IMR-90 (cell line): ENCODE measurements around the gene EAF1. TPM values are rescaled to one million over a fixed set of nuclear protein-coding genes. Genes with fewer than 3 reads are reported as not detected.

Experiments
- ATAC-seq: fragments of 200-7000 bp; cut with Tn5 transposase; 2 replicates; pipeline ENCODE4 v1.9.1; 2020; ENCODE audit warnings: low read depth, mild to moderate bottlenecking, moderate library complexity
- BruUV-seq: library from RNA; stranded (reverse); fragments of 400-500 nt; replicated peaks from 2 replicates; lab custom pipeline; 2021; lab: Mats Ljungman, UMichigan
- CTCF ChIA-PET: fragments of 300-600 bp; formaldehyde crosslinking; extraction: SDS; loops from one replicate; lab custom pipeline; 2021; ENCODE audit warnings: antibody characterized with exemption; lab: Yijun Ruan, JAX
- POLR2A ChIA-PET: fragments of 300-600 bp; sonication (Branson Sonifier 250); formaldehyde crosslinking; loops from one replicate; lab custom pipeline; 2022; ENCODE audit warnings: antibody characterized with exemption; ENCODE audit not compliant: unreplicated experiment; lab: Charles Lee
- DNase-seq: peaks from one replicate; pipeline ENCODE4 v3.0.0; 2013
- H2AFZ ChIP-seq: replicated peaks from 2 replicates; pipeline ENCODE3; 2013; ENCODE audit warnings: low read length, mild to moderate bottlenecking; ENCODE audit not compliant: poor library complexity
- H2AK5ac ChIP-seq: 2 replicates; pipeline ENCODE4 v1.6.1; 2013; ENCODE audit warnings: low read depth, low read length, inconsistent platforms
- H2AK9ac ChIP-seq: replicated peaks from 2 replicates; pipeline ENCODE3; 2013; ENCODE audit warnings: mild to moderate bottlenecking, low read depth, low read length, moderate library complexity; ENCODE audit not compliant: poor library complexity
- H2BK120ac ChIP-seq: 2 replicates; pipeline ENCODE4 v1.6.1; 2013; ENCODE audit warnings: low read depth, low read length, inconsistent platforms
- H2BK15ac ChIP-seq: 3 replicates; pipeline ENCODE4 v1.6.1; 2013; ENCODE audit warnings: low read depth, low read length, inconsistent platforms
- H2BK20ac ChIP-seq: 2 replicates; pipeline ENCODE4 v1.6.1; 2013; ENCODE audit warnings: low read depth, mild to moderate bottlenecking, inconsistent platforms, low read length, moderate library complexity
- H2BK5ac ChIP-seq: 2 replicates; pipeline ENCODE4 v1.6.1; 2013; ENCODE audit warnings: mild to moderate bottlenecking, low read depth, low read length, inconsistent platforms; ENCODE audit not compliant: poor library complexity, severe bottlenecking
- H3K14ac ChIP-seq: replicated peaks from 2 replicates; pipeline ENCODE4 v1.6.1; 2013; ENCODE audit warnings: low read depth, low read length, inconsistent platforms
- H3K18ac ChIP-seq: 2 replicates; pipeline ENCODE4 v1.6.1; 2013; ENCODE audit warnings: low read depth, low read length, control low read depth
- H3K23ac ChIP-seq: 2 replicates; pipeline ENCODE4 v1.6.1; 2013; ENCODE audit warnings: low read depth, low read length, inconsistent platforms
- H3K27ac ChIP-seq: 2 replicates; pipeline ENCODE4 v1.5.1; 2013; ENCODE audit warnings: mild to moderate bottlenecking, control low read depth, low read length; ENCODE audit not compliant: insufficient read depth
- H3K27me3 ChIP-seq: 2 replicates; pipeline ENCODE4 v1.6.1; 2013; ENCODE audit warnings: low read length; ENCODE audit not compliant: control insufficient read depth, insufficient read depth
- H3K36me3 ChIP-seq: 2 replicates; pipeline ENCODE4 v1.6.1; 2013; ENCODE audit warnings: low read length, mixed read lengths; ENCODE audit not compliant: control insufficient read depth, insufficient read depth
- H3K4ac ChIP-seq: 2 replicates; pipeline ENCODE4 v1.6.1; 2013; ENCODE audit warnings: low read depth, low read length, inconsistent platforms
- H3K4me1 ChIP-seq: 2 replicates; pipeline ENCODE4 v1.6.1; 2013; ENCODE audit warnings: low read length, mixed read lengths; ENCODE audit not compliant: control insufficient read depth, insufficient read depth
- H3K4me2 ChIP-seq: 2 replicates; pipeline ENCODE4 v1.6.1; 2013; ENCODE audit warnings: low read depth, mild to moderate bottlenecking, control low read depth, low read length, moderate library complexity
- H3K4me3 ChIP-seq: 2 replicates; pipeline ENCODE4 v1.5.1; 2013; ENCODE audit warnings: low read depth, mild to moderate bottlenecking, control low read depth, low read length, moderate library complexity; ENCODE audit not compliant: insufficient read depth
- H3K56ac ChIP-seq: 2 replicates; pipeline ENCODE4 v1.6.1; 2013; ENCODE audit warnings: low read length, inconsistent platforms; ENCODE audit not compliant: insufficient read depth; ENCODE audit errors: extremely low read depth
- H3K79me1 ChIP-seq, 2 experiments: 2 replicates each; pipeline ENCODE4 v1.6.1; 2013; ENCODE audit warnings: low read length in 2 of 2, inconsistent platforms in 1 of 2, low read depth in 1 of 2
- H3K9ac ChIP-seq: 2 replicates; pipeline ENCODE4 v1.6.1; 2013; ENCODE audit warnings: low read depth, low read length, control low read depth
- H3K9me1 ChIP-seq: 2 replicates; pipeline ENCODE4 v1.6.1; 2013; ENCODE audit warnings: low read length, inconsistent platforms; ENCODE audit not compliant: insufficient read depth
- H3K9me3 ChIP-seq: 2 replicates; pipeline ENCODE4 v1.6.1; 2013; ENCODE audit warnings: low read length; ENCODE audit not compliant: control insufficient read depth, insufficient read depth
- H4K20me1 ChIP-seq: 2 replicates; pipeline ENCODE4 v1.6.1; 2013; ENCODE audit warnings: low read length, inconsistent platforms; ENCODE audit not compliant: insufficient read depth
- H4K5ac ChIP-seq: 2 replicates; pipeline ENCODE4 v1.6.1; 2013; ENCODE audit warnings: mild to moderate bottlenecking, low read depth, low read length, control low read depth
- H4K8ac ChIP-seq, 2 experiments: 2 replicates each; pipeline ENCODE4 v1.6.1; 2013; ENCODE audit warnings: low read depth in 2 of 2, low read length in 2 of 2, control low read depth in 1 of 2, inconsistent platforms in 1 of 2
- H4K91ac ChIP-seq: 2 replicates; pipeline ENCODE4 v1.6.1; 2013; ENCODE audit warnings: low read depth, low read length, inconsistent platforms; ENCODE audit not compliant: insufficient read depth
- CEBPB ChIP-seq: IDR thresholded peaks from 2 replicates; pipeline ENCODE4 v1.6.1; 2012; ENCODE audit warnings: low read depth, low read length, improper control_type of control experiment
- ELK1 ChIP-seq: fragments of 150-350 bp; IDR thresholded peaks from 2 replicates; pipeline ENCODE4 v1.6.1; 2016; ENCODE audit warnings: low read depth, mild to moderate bottlenecking, low read length, moderate library complexity, borderline replicate concordance
- FOS ChIP-seq: fragments of 150-350 bp; IDR thresholded peaks from 2 replicates; pipeline ENCODE4 v1.6.1; 2016; ENCODE audit warnings: low read depth, low read length
- NFE2L2 ChIP-seq: fragments of 150-350 bp; IDR thresholded peaks from 2 replicates; pipeline ENCODE4 v1.6.1; 2016; ENCODE audit warnings: low read depth, mild to moderate bottlenecking, low read length
- RCOR1 ChIP-seq: IDR thresholded peaks from 2 replicates; pipeline ENCODE4 v1.6.1; 2012; ENCODE audit warnings: mild to moderate bottlenecking, low read length, improper control_type of control experiment; ENCODE audit not compliant: insufficient replicate concordance
- WGBS, 2 experiments: methylation state at CpG; one replicate each; pipeline versions ENCODE4 v1.1.5 to v1.1.7; 2013; ENCODE audit warnings: missing lambda C conversion rate in 2 of 2; ENCODE audit not compliant: insufficient read length in 1 of 2; ENCODE audit errors: extremely low coverage in 2 of 2; 5-methylcytosine and 5-hydroxymethylcytosine counted together
- dilution Hi-C: fragments of 300-500 bp; cut with HindIII; formaldehyde crosslinking; loops from one replicate; pipeline ENCODE4 v1.14.3; 2018; ENCODE audit warnings: low sequenced_read_pairs; ENCODE audit not compliant: unreplicated experiment
- in situ Hi-C: fragments of 300-500 bp; cut with MboI; formaldehyde crosslinking; loops from 3 replicates; pipeline ENCODE4 v1.14.3; 2019; ENCODE audit warnings: low sequenced_read_pairs, inconsistent platforms, mixed read lengths
- intact Hi-C: fragments of 100-400 bp; cut with micrococcal nuclease; formaldehyde crosslinking; loops from 2 replicates; pipeline ENCODE4 v1.10.0; 2022
- polyA plus RNA-seq, 3 experiments: library from polyadenylated mRNA; depleted of rRNA; stranded (reverse); fragments of >200 nt; gene quantifications; 2 replicates each; pipeline ENCODE4 v1.2.3, GENCODE V29; 2012; ENCODE audit warnings: low replicate concordance in 1 of 3
- total RNA-seq: library from RNA; depleted of rRNA; stranded (reverse); fragments of >200 nt; gene quantifications from 2 replicates; pipeline ENCODE4 v1.2.3, GENCODE V29; 2012

Gene EAF1
- total and polyA plus RNA-seq, 2 of the 4 experiments (the other 2 are of a cell fraction), result 7.0 to 21.3 TPM

DNA sequence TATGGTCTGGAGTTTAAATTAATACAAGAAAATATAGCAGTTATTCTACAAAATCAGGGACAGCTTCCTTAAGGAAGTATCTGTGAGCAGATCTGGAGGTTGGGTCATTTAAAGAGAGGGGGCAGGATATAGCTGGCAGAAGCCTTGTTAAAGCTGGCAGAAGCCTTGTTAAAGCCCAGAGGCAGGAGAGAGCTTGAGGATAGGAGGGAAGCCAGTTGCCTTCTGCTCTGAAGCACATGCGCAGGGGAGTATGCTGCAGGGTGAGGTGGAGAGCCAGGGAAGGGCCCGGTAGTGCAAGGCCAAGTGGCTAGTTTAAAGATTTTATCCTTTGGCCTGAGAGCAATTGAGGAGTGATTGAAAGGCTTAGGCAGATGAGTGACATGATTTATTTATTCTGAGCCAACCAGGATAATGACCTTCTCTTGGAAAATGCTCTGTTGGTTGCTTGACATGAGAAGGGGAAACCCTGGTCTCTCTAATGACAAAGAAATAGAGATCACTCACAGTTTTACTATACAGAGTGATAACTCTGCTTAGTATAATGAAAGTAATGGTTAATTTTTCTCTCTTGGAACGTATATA is 3.9 kb downstream of the EAF1 start:
- Histone ChIP-seq H4K5ac (no peak overlapping the region), H3K4me2 (no peak overlapping the region), H3K14ac (no peak overlapping the region), H3K23ac (no peak overlapping the region), H3K9ac (no peak overlapping the region), H2BK20ac (no peak overlapping the region), H2BK5ac (no peak overlapping the region), H4K91ac (no peak overlapping the region), H4K20me1 (peaks cover 16% of the 10 kb centered on the region), H2AFZ (no peak overlapping the region), H3K27me3 (no peaks in the 10 kb centered on the region), H3K79me1 (peaks cover 30 to 54% of the 10 kb centered on the region in 2 experiments), H4K8ac (no peak overlapping the region), H3K4me3 (no peak overlapping the region), H3K4ac (no peak overlapping the region), H3K9me1 (peaks cover 13% of the 10 kb centered on the region), H2AK5ac (no peak overlapping the region), H2BK120ac (no peak overlapping the region), H3K27ac (no peak overlapping the region), H2AK9ac (no peak overlapping the region), H3K18ac (no peak overlapping the region), H3K56ac (no peak overlapping the region), H3K9me3 (no peaks in the 10 kb centered on the region), H3K36me3 (peaks cover 24% of the 10 kb centered on the region), H2BK15ac (no peak overlapping the region), H3K4me1 (peaks cover 1% of the 10 kb centered on the region; the same call in 1 of the 2 replicates)
- ChIA-PET POLR2A (no interaction called here), CTCF (interaction anchor here (1.6 kb wide), 1 partner anchor 127 kb away, joined by 6 read pairs; no protein-coding TSS in a partner anchor)
- dilution Hi-C loops, result no loop called here
- TF ChIP-seq RCOR1 (no peak), ELK1 (no peak), FOS (no peak), CEBPB (no peak), NFE2L2 (no peak)
- in situ Hi-C loops, result no loop called here
- no TSS peak for BruUV-seq
- no peak for ATAC-seq
- DNase-seq, result no peak
- WGBS, 2 experiments, result 100% methylated on average over 1 of the region's 3 CpGs; no CpG with 5 or more reads in 1 of the 2 experiments
- intact Hi-C loops, result no loop called here
